ENCODE data around the gene DIRAS1. TPM values are rescaled to one million over a fixed set of nuclear protein-coding genes. Genes with fewer than 3 reads are reported as not detected.

Gene DIRAS1
- total and polyA plus RNA-seq, 2 donors (not counting 3 experiments of a cell fraction or from before 2014, with no cell fraction given) = 0.09 to 0.17 TPM

- no peaks in the 10 kb centered on the region for H3K9me3 ChIP-seq (replicated peaks; ENCODE audit: control insufficient read depth, insufficient read depth, low read length)
- no peaks in the 10 kb centered on the region for H4K20me1 ChIP-seq (replicated peaks; ENCODE audit: control insufficient read depth, extremely low read depth, insufficient read depth, low read length)
- H3K4me2 ChIP-seq (ENCODE audit: insufficient read depth, low read length) = no peak overlapping the region
- no peak for DNase-seq (ENCODE audit: low read depth, low spot score)
- no peaks in the 10 kb centered on the region for H3K4me1 ChIP-seq (ENCODE audit: control insufficient read depth, extremely low read depth, insufficient read depth, low read length)
- intact Hi-C loops (cut with micrococcal nuclease) (no loop called here), dilution Hi-C loops (cut with MboI; ENCODE audit: extremely low pct_ligation_motif_present, low sequenced_read_pairs) (no loop called here)
- ChIA-PET POLR2A (no interaction called here), CTCF (interaction anchor here (0.6 to 0.8 kb wide), 2 partner anchors 33 to 69 kb away, joined by 3 read pairs; no protein-coding TSS in a partner anchor)
- H3K36me3 ChIP-seq (ENCODE audit: control insufficient read depth in 2 of 2, extremely low read depth in 1 of 2, insufficient read depth in 2 of 2, low read length in 2 of 2) = no peaks in the 10 kb centered on the region
- no peak overlapping the region for H2AFZ ChIP-seq (ENCODE audit: low read depth, low read length)
- peaks cover 9 to 17% of the 10 kb centered on the region in 2 experiments for H3K27me3 ChIP-seq (ENCODE audit: control insufficient read depth in 2 of 2, insufficient read depth in 2 of 2, low read length in 2 of 2)
- H3K9ac ChIP-seq (replicated peaks; ENCODE audit: extremely low read depth, insufficient read depth, low read length) = no peak overlapping the region
- no peaks in the 10 kb centered on the region for H3K9me1 ChIP-seq (replicated peaks; ENCODE audit: control insufficient read depth, extremely low read depth, insufficient read depth, low read length)
- TF ChIP-seq POLR2AphosphoS5 (IDR thresholded peaks at IDR 0.05; ENCODE audit: insufficient read depth, low read depth, low read length) (no peak), EZH2 (IDR thresholded peaks at IDR 0.05; ENCODE audit: borderline replicate concordance, low read depth, low read length, severe bottlenecking) (no peak), JUN (IDR thresholded peaks at IDR 0.05; ENCODE audit: borderline replicate concordance, insufficient read depth, insufficient read length, low read depth) (no peak), MAX (IDR thresholded peaks at IDR 0.05; ENCODE audit: insufficient read depth, insufficient read length) (no peak), CTCF (IDR thresholded peaks at IDR 0.05; ENCODE audit: extremely low read depth in 1 of 2, insufficient read depth in 1 of 2, low read depth in 1 of 2, low read length in 2 of 2) (no peak), POLR2A (IDR thresholded peaks at IDR 0.05; ENCODE audit: low read depth, low read length) (no peak), MYC (IDR thresholded peaks at IDR 0.05; ENCODE audit: low read depth, low read length) (no peak), GATA2 (IDR thresholded peaks at IDR 0.05; ENCODE audit: insufficient read depth, insufficient read length, low read depth, low read length) (no peak), FOS (IDR thresholded peaks at IDR 0.05; ENCODE audit: borderline replicate concordance, insufficient read depth, low read length) (no peak)
- FAIRE-seq = no peak
- BruUV-seq (replicated peaks) = no TSS peak
- no peak overlapping the region for H3K27ac ChIP-seq (ENCODE audit: insufficient read depth, low read depth, low read length)
- H3K4me3 ChIP-seq (replicated peaks in 1 of 3; ENCODE audit: insufficient read depth in 1 of 3, low read depth in 1 of 3, low read length in 3 of 3) = no peak overlapping the region
- no peaks in the 10 kb centered on the region for H3K79me2 ChIP-seq (ENCODE audit: control insufficient read depth, insufficient read depth, low read length)
These were observed 4.2 kb downstream of the DIRAS1 start for GRCh38 chr19:2716722-2717637.
